HS-5 (cell line): Measurements from ENCODE around the gene TMEM43.
A peak's percentile ranks its signal among the peaks of the same experiment; 100 is the strongest.

Source experiments
- DNase-seq: peaks from one replicate; pipeline ENCODE4 v3.0.0-alpha.2; 2012; ENCODE audit warnings: low read depth

The TMEM43 gene

DNA sequence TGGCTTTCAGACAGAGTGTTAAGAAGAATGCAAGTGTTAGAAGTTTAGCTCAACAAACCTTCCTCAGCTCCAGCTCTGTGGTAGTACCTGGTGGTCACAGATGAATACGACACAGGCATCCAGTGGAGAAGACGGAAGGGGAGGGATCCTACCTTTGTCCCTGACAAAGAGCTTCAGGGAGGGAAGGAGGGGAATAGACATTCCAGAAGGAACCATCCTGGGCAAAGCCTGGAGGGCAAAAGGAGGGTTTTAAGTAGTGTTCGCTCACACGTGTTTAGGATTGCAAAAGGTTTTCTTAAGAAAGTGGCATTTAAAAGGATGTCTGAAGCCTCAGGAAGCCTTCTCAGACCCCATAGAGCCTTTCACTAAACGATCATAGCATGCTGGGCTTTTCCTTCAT, 3.0 kb upstream of the TMEM43 start:
- no peak for DNase-seq

DNA sequence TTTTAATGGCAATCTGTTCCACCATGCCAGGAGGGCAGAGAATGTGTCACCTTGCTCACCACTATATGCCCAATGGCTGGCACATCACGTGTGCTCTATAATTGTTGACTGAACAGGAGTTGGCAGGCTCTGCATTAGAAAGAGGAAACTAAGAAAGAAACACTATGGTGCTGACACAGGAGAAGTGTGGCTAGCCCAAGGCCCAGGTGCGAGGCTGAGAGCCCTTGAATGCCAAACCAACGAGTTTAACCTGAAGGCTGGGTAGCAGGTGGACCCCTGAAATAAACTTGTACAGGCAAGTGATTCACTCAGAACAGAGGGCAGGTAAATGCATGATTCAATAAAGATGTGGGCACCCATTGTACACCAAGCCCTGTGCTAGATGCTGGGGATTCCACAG, 2.6 kb upstream of the TMEM43 start:
- DNase-seq: no peak

DNA sequence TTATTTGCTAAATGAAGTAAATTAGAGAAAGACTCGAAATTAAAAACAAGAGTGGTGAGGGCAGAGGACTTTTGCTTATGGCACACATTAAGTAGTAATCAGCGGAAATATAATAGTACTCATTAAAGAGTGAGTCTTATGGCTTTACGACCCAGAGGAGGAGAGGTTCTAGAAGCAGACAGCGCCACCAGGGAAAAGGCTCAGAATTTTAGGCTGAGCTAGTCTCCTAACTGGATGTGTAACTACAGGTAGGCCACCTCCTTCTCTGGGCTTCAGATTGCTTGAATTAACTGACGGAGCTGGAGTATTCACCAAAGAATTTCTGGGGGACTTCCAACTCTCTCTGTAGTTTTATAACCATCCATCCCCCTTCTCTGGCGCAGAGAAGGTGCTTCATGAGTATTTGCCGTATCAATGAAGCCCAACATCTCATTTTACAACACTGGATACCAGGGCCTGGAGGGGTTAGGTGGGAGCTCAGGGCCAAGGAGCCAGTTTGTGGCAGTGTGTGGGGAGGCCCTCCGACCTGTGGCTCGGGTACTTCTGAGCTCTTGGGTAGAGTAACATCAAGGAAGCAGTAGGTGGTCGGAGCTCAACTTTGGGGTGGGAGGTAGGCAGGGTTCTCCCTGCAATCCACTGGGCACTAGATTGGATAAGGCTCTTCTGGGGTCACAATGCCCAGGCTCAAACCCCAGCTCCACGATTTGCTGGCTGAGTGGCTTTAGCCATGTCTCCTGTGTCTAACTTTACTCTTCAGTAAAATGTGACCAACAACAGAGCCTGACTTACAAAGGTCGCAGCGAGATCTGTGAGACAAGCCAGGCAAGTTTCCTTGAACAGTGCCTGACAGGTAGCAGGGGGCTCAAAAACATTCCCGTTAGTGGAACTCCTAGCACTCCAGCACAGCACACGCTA, 1.3 kb upstream of the TMEM43 start:
- no peak for DNase-seq

- peak; percentile 28 for DNase-seq
Observed at GRCh38 chr3:14124223-14124614, 633 bp upstream of the TMEM43 start.

DNA sequence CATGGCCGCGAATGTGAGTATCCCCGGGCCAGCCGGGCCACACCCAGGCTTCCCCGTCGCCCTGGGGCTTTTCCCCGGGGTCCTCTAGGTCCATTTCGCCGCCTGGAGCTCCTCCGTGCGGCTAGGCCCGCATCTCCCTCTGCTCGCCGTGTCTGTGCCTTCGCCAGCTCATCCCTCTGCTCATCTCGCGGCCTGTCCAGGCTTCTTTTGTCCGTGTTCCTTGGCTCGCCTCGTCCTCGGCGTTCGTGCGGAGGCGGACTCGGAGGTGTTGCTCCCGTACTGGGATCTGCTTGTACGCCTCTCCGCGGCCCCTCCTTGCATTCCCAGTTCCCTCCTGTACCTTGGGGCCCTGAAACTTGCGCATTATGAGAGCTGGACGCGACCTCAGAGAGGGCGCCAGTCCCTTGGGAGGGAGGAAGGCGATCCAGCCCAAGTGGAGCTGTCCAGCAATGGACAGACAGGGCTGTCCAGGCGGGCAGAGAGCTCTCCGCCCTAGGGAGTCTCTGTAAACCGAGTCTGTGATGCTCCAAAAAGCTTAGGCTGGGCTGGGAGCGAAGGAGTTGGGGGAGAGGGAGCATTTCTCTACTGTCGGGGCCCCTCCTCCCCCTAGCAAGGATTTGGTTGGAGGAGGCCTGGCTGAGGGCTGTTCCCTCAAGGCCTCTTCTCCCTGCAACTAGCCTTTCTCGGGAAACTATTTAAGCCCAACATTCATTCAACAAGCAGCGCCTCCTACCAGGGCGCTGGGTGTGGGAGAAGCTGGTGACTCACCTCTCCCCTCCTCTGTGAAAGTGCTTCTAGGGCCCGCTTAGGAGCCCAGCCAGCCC, 553 bp downstream of the TMEM43 start:
- peak; percentile 88 for DNase-seq

GRCh38 chr3:14126017-14126886, 1.4 kb downstream of the TMEM43 start:
- DNase-seq: no peak

DNA sequence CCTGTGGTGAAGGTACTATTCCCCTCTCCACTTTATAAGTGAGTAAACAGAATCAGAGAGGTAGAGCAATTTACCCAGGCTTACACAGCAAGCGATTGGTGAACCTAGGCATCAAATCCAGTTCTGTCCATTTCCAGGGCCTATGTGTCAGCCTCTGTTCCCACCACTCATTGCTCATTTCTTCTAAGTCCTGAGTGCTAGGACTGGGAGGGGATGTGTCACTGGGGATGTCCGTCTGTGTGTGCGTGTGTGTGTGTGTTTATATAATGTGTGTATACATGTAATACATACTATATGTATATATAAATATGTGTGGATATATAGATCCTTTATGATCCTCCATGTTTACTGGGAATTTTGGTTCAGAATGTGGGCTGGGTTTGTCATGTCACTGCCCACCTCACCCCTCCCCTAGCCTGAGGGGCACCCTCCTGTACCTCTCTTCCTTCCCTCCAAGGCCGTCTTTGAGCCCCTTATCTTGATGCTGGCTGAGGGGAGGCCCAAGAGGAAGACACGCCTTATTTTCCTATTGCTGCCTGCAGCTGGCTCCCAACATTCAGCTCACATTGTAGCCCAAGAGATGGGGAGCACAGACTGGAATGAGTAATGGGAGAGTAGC, 2.1 kb downstream of the TMEM43 start:
- DNase-seq: no peak

DNA sequence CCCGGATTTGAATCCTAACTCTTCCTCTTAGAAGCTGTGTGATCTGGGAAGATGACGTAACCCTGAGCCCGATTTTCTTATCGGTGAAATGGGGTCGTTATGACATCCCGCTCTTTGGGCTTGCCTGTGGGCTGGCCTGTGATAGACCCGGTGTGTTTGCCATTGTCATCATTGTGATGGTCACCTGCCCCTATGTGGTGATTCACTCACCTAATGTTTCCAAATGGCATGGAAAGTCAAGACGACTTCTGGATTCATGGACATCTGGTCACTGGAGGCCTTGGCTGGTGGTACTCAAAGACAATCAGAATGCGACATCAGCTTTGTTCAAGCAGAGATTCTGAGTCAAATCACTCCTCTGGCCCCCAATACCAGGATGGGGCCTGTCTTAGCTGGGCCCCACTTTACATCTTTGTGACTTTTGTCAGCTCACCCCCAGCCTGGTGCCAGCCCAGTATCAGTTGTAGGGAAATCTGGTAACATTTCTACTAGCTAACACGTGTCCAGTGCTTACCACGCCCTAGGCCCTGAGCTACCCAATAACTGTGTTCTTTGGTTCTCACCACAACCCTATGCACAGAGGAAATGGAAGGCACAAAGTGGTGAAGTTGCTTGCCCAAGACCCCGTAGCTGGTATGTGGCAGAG, 2.8 kb downstream of the TMEM43 start:
- no peak for DNase-seq

- DNase-seq: no peak
Observed at GRCh38 chr3:14128724-14129123, 3.9 kb downstream of the TMEM43 start.

DNA sequence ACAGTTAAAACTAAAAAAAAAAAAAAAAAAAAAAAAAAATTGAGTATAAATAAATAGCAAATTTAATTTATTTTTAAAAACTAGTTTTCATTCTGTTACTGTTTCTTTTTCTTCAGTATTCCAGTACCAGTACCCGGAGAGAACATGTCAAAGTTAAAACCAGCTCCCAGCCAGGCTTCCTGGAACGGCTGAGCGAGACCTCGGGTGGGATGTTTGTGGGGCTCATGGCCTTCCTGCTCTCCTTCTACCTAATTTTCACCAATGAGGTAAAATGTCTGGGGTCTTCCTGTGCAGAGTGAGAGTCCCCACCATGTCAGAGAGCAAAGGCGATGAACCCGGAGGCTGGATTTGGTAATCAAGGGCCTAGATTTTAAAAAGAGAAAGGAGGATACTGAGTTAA, 4.4 kb downstream of the TMEM43 start:
- DNase-seq: no peak

DNA sequence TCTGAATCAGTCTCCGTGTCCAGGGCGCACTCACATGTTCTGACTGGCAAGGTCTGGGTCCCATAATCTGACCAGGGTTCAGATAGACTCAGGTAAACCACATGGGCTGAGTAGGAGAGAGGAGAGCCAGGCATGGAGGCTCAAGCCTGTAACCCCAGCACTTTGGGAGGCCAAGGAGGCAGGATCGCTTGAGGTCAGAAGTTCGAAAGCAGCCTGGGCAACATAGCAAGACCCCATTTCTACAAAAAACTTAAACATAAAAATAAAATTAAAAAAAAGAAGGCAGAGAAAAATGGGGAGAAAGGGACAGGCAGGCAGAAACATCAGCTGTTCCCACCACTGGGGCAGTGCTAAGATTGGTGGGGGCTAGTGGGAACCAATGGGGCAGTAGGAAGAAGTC, 5.4 kb downstream of the TMEM43 start:
- DNase-seq: no peak

DNA sequence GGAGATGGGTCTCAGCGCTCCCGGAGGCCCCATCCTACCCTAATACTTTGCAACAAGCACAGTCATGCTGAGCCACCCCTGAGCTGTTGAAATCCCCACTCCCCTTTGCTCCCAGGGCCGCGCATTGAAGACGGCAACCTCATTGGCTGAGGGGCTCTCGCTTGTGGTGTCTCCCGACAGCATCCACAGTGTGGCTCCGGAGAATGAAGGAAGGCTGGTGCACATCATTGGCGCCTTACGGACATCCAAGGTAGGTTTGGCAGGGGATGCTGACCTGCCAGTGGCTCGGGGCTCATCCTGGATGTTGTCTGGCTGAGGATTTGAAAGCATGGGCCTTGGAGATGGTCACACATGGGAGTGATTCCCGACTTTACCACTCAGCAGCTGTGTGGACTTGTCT, 5.9 kb downstream of the TMEM43 start:
- no peak for DNase-seq

- no peak for DNase-seq
Observed at GRCh38 chr3:14131134-14131533, 6.3 kb downstream of the TMEM43 start.

- DNase-seq: no peak
Observed at GRCh38 chr3:14132120-14132519, 7.3 kb downstream of the TMEM43 start.

- no peak for DNase-seq
Observed at GRCh38 chr3:14132689-14133088, 7.8 kb downstream of the TMEM43 start.

- DNase-seq: no peak
Observed at GRCh38 chr3:14133188-14133800, 8.4 kb downstream of the TMEM43 start.

GRCh38 chr3:14133876-14134275, 9.0 kb downstream of the TMEM43 start:
- no peak for DNase-seq

DNA sequence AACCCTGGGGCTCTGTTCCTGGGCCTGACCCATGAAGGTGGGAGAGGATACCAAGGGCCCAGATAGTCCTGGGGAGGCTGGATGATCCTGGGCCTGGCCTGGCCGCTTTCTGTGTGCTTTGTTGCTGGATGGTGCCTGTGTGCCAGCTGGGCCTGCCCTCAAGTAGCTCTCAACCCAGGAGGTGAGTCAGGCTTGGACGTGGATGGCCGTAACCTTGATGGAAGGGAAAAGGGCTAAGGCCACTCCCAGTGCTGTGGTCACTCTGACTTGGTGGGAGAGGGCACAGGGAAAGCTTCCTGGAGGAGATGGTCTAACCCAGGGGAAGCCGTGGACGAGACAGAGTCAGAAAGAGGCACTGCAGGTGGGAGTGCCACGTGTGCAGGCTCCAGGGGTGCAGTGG, 9.4 kb downstream of the TMEM43 start:
- DNase-seq: no peak

DNA sequence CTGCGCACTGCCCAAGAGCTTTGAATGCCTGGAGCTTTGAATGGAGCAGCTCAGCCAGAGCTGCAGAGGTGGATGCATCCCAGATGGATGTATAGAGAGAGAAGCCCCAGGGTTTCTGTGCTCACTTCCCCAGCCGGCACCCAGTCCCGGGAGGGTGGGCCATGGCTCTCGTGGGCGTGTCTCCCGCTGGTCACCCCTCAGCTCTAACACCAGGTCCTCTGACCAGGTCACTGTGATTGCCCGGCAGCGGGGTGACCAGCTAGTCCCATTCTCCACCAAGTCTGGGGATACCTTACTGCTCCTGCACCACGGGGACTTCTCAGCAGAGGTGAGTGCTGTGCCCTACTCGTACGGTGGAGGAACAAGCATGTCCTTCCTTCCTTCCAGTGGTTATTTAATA, 10.7 kb downstream of the TMEM43 start:
- no peak for DNase-seq

DNA sequence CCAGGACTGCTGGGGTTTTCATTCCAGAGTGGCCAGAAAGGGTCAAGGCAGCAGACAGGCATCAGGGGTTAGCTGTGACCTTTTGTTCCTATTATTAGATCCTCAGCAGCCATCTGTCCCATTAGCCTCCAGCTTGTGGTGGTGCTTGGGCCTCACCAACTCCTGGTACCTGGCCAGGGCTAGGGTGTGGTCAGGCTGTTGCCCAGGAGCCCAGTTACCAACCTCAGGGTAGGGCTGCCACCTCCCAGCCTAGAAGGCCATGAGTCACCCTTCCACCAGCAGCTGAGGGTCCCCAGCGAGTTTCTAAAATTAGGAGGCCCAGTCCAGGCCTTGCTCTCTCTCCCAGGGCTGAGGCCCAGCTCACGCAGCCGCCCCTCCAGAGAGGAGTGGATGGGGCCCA, 12.2 kb downstream of the TMEM43 start:
- DNase-seq: no peak

DNA sequence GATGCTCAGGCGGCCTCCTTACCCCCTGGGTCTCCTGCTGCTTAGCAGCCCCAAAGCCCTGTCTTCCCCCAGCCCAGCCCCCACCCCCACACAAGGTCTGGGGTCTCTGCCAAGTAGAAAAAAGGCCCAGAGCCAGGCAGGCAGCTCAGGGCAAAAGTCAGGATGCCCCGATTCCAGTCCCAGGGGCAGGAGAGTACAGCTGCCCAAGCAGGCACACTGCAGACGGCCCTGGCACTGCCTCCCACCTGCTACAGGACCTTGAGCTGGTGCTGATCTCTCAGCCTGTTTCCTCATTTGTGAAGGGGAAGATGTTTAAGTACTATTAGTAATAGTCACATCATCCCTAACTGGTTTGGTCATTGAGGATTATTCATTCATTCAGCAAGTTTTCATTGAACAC, 12.6 kb downstream of the TMEM43 start:
- DNase-seq: no peak
